IPS-18a (cell line): ENCODE data around the gene SND1.

ENCODE experiments used
- H3K27ac ChIP-seq: one replicate; pipeline ENCODE4 v1.5.1; 2013; ENCODE audit warnings: low read length
- H3K27me3 ChIP-seq: one replicate; pipeline ENCODE4 v1.6.1; 2013; ENCODE audit warnings: mild to moderate bottlenecking, low read length; ENCODE audit not compliant: control insufficient read depth, insufficient read depth
- H3K36me3 ChIP-seq: one replicate; pipeline ENCODE4 v1.6.1; 2013; ENCODE audit warnings: low read depth, low read length; ENCODE audit not compliant: control insufficient read depth
- H3K4me1 ChIP-seq: one replicate; pipeline ENCODE4 v1.6.1; 2013; ENCODE audit warnings: low read depth, low read length; ENCODE audit not compliant: control insufficient read depth
- H3K4me3 ChIP-seq: one replicate; pipeline ENCODE4 v1.5.1; 2013; ENCODE audit warnings: low read length
- H3K9ac ChIP-seq: one replicate; pipeline ENCODE4 v1.6.1; 2013; ENCODE audit warnings: mild to moderate bottlenecking, low read length, moderate library complexity
- H3K9me3 ChIP-seq: one replicate; pipeline ENCODE4 v1.6.1; 2013; ENCODE audit warnings: low read depth, low read length; ENCODE audit not compliant: control insufficient read depth

Gene SND1

DNA sequence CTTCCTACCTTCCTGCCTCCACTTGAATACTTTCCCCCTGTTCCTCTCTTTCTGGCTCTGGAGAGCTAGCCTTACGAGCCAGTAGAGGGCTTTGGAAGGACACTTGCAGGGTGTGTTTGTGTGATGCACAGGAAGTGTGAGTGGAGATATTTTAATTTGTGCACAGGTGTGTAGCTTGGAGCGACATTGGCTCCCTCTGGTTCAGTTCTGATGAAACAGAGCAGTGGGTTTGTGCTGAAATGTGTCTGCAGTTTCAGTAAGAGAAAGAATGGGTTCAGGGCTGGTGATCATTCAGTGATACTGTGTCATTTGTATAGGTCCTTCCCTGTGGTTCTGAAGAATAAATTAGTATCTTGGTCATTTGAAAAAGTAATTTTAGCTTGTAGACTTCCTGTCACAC is 86.9 kb downstream of the SND1 start:
- no peak overlapping the region for H3K4me3 ChIP-seq
- peaks cover 27% of the 10 kb centered on the region for H3K4me1 ChIP-seq
- no peaks in the 10 kb centered on the region for H3K9me3 ChIP-seq
- no peak overlapping the region for H3K9ac ChIP-seq
- H3K36me3 ChIP-seq, result peaks cover 5% of the 10 kb centered on the region
- no peaks in the 10 kb centered on the region for H3K27me3 ChIP-seq
- no peak overlapping the region for H3K27ac ChIP-seq

DNA sequence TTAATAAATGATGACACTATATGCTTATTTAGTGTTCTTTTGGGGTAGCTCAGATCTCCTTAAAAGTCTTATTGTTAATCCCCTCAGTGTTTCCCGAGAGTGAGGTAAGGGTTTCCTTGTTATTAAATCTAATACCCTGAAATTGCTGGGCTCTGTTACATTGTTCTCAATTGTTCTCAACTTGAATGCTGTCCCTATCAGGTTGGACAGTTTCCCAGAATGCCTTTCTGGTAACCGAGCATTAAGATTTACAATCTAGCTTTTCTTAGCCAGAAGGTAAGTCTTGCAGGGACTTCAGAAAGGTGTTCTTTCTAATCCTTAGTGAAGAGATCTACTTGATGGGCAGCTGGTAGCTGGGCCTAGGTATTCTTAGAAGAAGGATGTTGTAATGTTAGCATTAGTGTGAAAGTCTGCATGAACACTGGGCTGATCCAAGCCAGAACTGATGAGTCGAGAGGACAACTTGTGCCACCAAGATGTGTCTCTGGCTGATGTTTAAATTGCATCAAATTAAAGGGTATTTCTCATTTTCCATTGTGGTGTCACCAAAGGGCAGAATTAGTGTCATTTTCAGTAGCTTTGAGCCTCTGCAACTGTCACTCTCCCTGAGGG is 89.9 kb downstream of the SND1 start:
- Histone ChIP-seq H3K27ac (no peak overlapping the region), H3K27me3 (no peaks in the 10 kb centered on the region)

GRCh38 chr7:127745445-127745844 is 93.5 kb downstream of the SND1 start:
- no peak overlapping the region for H3K9ac ChIP-seq
- H3K36me3 ChIP-seq, result peaks cover 4% of the 10 kb centered on the region
- H3K9me3 ChIP-seq, result no peaks in the 10 kb centered on the region

More for the DNA sequence above, 89.9 kb downstream of the SND1 start:
- H3K9me3 ChIP-seq, result no peaks in the 10 kb centered on the region
- no peak overlapping the region for H3K4me3 ChIP-seq
- peaks cover 4% of the 10 kb centered on the region for H3K36me3 ChIP-seq
- peaks cover 42% of the 10 kb centered on the region for H3K4me1 ChIP-seq
- no peak overlapping the region for H3K9ac ChIP-seq

GRCh38 chr7:127751062-127751461 is 99.1 kb downstream of the SND1 start:
- Histone ChIP-seq H3K9me3 (no peaks in the 10 kb centered on the region), H3K9ac (no peak overlapping the region), H3K27ac (no peak overlapping the region), H3K4me3 (no peak overlapping the region), H3K4me1 (peaks cover 28% of the 10 kb centered on the region), H3K36me3 (no peaks in the 10 kb centered on the region), H3K27me3 (no peaks in the 10 kb centered on the region)

More at GRCh38 chr7:127745445-127745844, 93.5 kb downstream of the SND1 start:
- H3K4me1 ChIP-seq, result peaks cover 52% of the 10 kb centered on the region
- H3K27me3 ChIP-seq, result no peaks in the 10 kb centered on the region
- H3K4me3 ChIP-seq, result no peak overlapping the region
- no peak overlapping the region for H3K27ac ChIP-seq

DNA sequence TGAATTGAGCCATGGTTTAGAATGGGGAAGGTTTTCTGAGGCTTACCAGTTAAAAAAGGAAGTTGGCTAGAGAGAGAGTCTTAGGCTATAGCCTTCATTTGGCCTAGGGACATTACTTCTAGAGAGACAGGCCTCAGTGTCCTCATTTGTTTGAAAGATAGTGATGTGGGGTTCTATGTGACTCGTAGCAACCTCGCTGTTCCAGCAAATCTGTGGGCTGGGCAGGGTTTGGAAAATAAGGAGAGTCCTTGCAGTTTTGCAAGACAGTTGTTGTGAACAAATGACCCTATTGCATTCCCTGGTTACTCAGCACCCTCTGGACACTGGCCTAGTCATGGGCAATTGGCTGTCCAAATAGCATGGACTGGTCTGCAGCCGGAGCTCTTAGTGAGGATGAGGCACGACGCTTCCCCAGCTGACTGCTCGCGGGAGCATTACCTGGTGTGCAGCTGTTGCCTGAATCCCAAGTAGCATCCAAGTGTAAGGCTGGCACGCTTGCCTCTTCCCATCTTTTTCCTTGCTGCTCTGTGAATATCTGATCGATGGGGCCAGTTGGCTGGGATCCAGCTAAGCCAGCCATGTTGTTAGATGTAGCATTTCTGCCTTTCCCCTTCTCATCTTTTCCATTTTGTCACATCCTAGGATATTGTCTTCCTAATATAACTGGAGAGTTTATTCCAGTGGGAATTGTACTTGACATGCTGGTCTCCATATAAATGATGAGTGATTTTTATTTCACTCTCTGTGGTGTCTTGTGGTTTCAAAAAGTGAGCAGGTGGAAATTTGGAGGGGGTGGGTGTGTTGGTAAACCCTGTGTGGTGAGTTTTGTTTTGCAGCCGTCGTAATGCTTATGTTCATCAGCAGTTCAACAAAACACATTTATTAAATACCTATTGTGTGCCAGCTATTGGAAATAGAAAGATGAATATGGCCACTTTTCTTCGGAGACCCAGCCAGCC is 99.8 kb downstream of the SND1 start:
- Histone ChIP-seq H3K9ac (no peak overlapping the region), H3K36me3 (no peaks in the 10 kb centered on the region), H3K4me1 (peaks cover 21% of the 10 kb centered on the region), H3K27me3 (no peaks in the 10 kb centered on the region), H3K27ac (no peak overlapping the region), H3K4me3 (no peak overlapping the region), H3K9me3 (no peaks in the 10 kb centered on the region)

GRCh38 chr7:127752829-127753228 is 100.8 kb downstream of the SND1 start:
- no peaks in the 10 kb centered on the region for H3K36me3 ChIP-seq
- no peaks in the 10 kb centered on the region for H3K27me3 ChIP-seq
- H3K4me3 ChIP-seq, result no peak overlapping the region
- H3K4me1 ChIP-seq, result peaks cover 15% of the 10 kb centered on the region
- H3K9me3 ChIP-seq, result no peaks in the 10 kb centered on the region
- H3K27ac ChIP-seq, result no peak overlapping the region
- no peak overlapping the region for H3K9ac ChIP-seq

- Histone ChIP-seq H3K27ac (no peak overlapping the region), H3K4me1 (peaks cover 5% of the 10 kb centered on the region), H3K4me3 (no peak overlapping the region), H3K27me3 (no peaks in the 10 kb centered on the region), H3K9ac (no peak overlapping the region), H3K36me3 (no peaks in the 10 kb centered on the region), H3K9me3 (no peaks in the 10 kb centered on the region)
These were observed 102.5 kb downstream of the SND1 start for GRCh38 chr7:127754457-127754856.

- H3K27ac ChIP-seq, result no peak overlapping the region
- H3K27me3 ChIP-seq, result no peaks in the 10 kb centered on the region
- no peak overlapping the region for H3K9ac ChIP-seq
- peaks cover 5% of the 10 kb centered on the region for H3K4me1 ChIP-seq
- no peaks in the 10 kb centered on the region for H3K36me3 ChIP-seq
- no peaks in the 10 kb centered on the region for H3K9me3 ChIP-seq
- no peak overlapping the region for H3K4me3 ChIP-seq
These were observed 103.5 kb downstream of the SND1 start for GRCh38 chr7:127755521-127755920.

- Histone ChIP-seq H3K9ac (no peak overlapping the region), H3K27ac (no peak overlapping the region)
These were observed 104.0 kb downstream of the SND1 start for GRCh38 chr7:127755965-127756364.

DNA sequence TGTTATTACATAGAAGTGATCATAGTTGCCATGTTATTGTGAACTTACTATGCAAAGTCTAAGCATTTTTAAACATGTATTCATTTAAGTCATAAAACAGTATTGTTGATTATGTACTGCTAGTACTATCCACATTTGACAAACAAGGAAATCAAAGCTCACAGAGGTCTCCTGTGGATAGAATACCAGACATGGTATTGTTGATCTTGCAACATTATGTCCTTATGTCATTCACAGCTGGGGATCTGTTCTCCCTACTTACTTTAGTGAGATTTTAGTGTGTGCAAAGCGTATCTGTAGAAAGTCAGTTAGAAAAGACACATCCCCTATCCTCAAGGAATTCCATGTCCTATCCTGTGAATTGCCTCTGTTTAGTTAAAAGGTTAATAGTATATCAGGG is 106.1 kb downstream of the SND1 start:
- H3K27ac ChIP-seq, result no peak overlapping the region
- H3K4me3 ChIP-seq, result no peak overlapping the region
- no peaks in the 10 kb centered on the region for H3K36me3 ChIP-seq
- no peaks in the 10 kb centered on the region for H3K27me3 ChIP-seq
- no peak overlapping the region for H3K9ac ChIP-seq
- no peaks in the 10 kb centered on the region for H3K9me3 ChIP-seq
- H3K4me1 ChIP-seq, result peaks cover 5% of the 10 kb centered on the region

More at GRCh38 chr7:127755965-127756364, 104.0 kb downstream of the SND1 start:
- H3K36me3 ChIP-seq, result no peaks in the 10 kb centered on the region
- no peaks in the 10 kb centered on the region for H3K27me3 ChIP-seq
- H3K9me3 ChIP-seq, result no peaks in the 10 kb centered on the region
- no peak overlapping the region for H3K4me3 ChIP-seq
- H3K4me1 ChIP-seq, result peaks cover 5% of the 10 kb centered on the region

DNA sequence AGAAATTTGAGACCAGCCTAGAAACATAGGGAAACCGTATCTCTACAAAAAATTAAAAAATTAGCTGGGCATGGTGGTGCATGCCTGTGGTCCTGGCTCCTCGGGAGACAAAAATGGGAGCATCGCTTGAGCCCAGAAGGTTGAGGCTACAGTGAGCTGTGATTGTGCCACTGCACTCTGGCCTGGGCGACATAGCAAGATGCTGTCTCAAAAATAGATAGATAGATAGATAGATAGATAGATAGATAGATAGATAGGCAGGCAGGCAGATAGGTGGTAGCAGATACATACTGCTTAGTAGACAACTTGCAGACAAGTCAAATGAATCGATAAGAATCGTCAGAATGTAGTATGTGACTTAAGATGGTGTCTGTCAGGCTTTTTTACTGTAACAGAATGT is 106.9 kb downstream of the SND1 start:
- Histone ChIP-seq H3K27me3 (no peaks in the 10 kb centered on the region), H3K9ac (no peak overlapping the region), H3K4me1 (peaks cover 5% of the 10 kb centered on the region), H3K9me3 (no peaks in the 10 kb centered on the region), H3K4me3 (no peak overlapping the region), H3K27ac (no peak overlapping the region), H3K36me3 (no peaks in the 10 kb centered on the region)
